Activated CD4-positive, alpha-beta T cell treated with anti-CD3 and anti-CD28 coated beads for 4 hours (primary cell): Measurements from ENCODE around the gene ABCA9.
"Not testable (repeated sequence)": the region's sequence is repeated elsewhere in the genome, so short reads cannot be mapped to it uniquely, and the experiment has no call there.

ENCODE experiments used
- DNase-seq, 2 donors: peaks; one replicate each; pipeline ENCODE4 v3.0.0-alpha.2; 2020

ABCA9 gene

GRCh38 chr17:69018022-69018615, 42.6 kb downstream of the ABCA9 start:
- DNase-seq = no peak

GRCh38 chr17:69015631-69016030, 45.1 kb downstream of the ABCA9 start:
- no peak for DNase-seq

GRCh38 chr17:69012895-69013805, 47.6 kb downstream of the ABCA9 start:
- no peak for DNase-seq

GRCh38 chr17:69009930-69010329, 50.8 kb downstream of the ABCA9 start:
- no peak for DNase-seq

GRCh38 chr17:69004759-69005158, 56.0 kb downstream of the ABCA9 start:
- not testable (repeated sequence) for DNase-seq

GRCh38 chr17:68999743-69000142, 61.0 kb downstream of the ABCA9 start:
- not testable (repeated sequence) for DNase-seq

- DNase-seq = no peak
Observed at GRCh38 chr17:68993112-68993511, 67.6 kb downstream of the ABCA9 start.

GRCh38 chr17:68987966-68988365, 72.8 kb downstream of the ABCA9 start:
- DNase-seq = no peak

- no peak for DNase-seq
Observed at GRCh38 chr17:68981288-68981687, 79.4 kb downstream of the ABCA9 start.

- no peak for DNase-seq
Observed at GRCh38 chr17:68973098-68973846, 87.5 kb downstream of the ABCA9 start.

GRCh38 chr17:68972119-68972704, 88.5 kb downstream of the ABCA9 start:
- no peak for DNase-seq

GRCh38 chr17:68969101-68969500, 91.6 kb downstream of the ABCA9 start:
- DNase-seq = no peak

GRCh38 chr17:68963958-68964357, 96.8 kb downstream of the ABCA9 start:
- DNase-seq = no peak

- DNase-seq = no peak
Observed at GRCh38 chr17:68961214-68961882, 99.4 kb downstream of the ABCA9 start.

GRCh38 chr17:68959117-68959516, 101.6 kb downstream of the ABCA9 start:
- not testable (repeated sequence) for DNase-seq

GRCh38 chr17:68957944-68958343, 102.8 kb downstream of the ABCA9 start:
- no peak for DNase-seq

- no peak for DNase-seq
Observed at GRCh38 chr17:68955181-68955841, 105.4 kb downstream of the ABCA9 start, which contains the start of gene ABCA8. ABCA8 (minus strand) TSS chr17:68955392; CDS start chr17:68942034, 13,358 bp downstream.

- no peak for DNase-seq
Observed at GRCh38 chr17:68954146-68954896, 106.4 kb downstream of the ABCA9 start.

- DNase-seq = no peak
Observed at GRCh38 chr17:68953340-68953997, 107.3 kb downstream of the ABCA9 start.

- DNase-seq = no peak
Observed at GRCh38 chr17:68950725-68951124, 110.0 kb downstream of the ABCA9 start.

GRCh38 chr17:68947868-68948267, 112.9 kb downstream of the ABCA9 start:
- not testable (repeated sequence) for DNase-seq
